Panc1 (cell line): ENCODE data around the gene EDDM3A. TPM values are rescaled to one million over a fixed set of nuclear protein-coding genes. Genes with fewer than 3 reads are reported as not detected.
"Not testable (repeated sequence)": the region's sequence is repeated elsewhere in the genome, so short reads cannot be mapped to it uniquely, and the experiment has no call there.

Experiments used
- ATAC-seq: fragments of 200-7000 bp; cut with Tn5 transposase; 2 replicates; pipeline ENCODE4 v1.9.1; 2020; ENCODE audit warnings: mild to moderate bottlenecking, moderate library complexity
- BruUV-seq: library from RNA; stranded (reverse); fragments of 400-500 nt; replicated peaks from 2 replicates; lab custom pipeline; 2021; lab: Mats Ljungman, UMichigan
- CTCF ChIA-PET: fragments of 300-600 bp; sonication (Branson Sonifier 250); formaldehyde crosslinking; loops from one replicate; lab custom pipeline; 2022; ENCODE audit warnings: antibody characterized with exemption; lab: Charles Lee
- POLR2A ChIA-PET: fragments of 300-600 bp; sonication (Branson Sonifier 250); formaldehyde crosslinking; loops from one replicate; lab custom pipeline; 2022; ENCODE audit warnings: antibody characterized with exemption; lab: Charles Lee
- DNase-seq: peaks from one replicate; pipeline ENCODE4 v3.0.0-alpha.2; 2010; ENCODE audit warnings: low read depth, low spot score
- H3K27ac ChIP-seq: 2 replicates; pipeline ENCODE4 v1.5.1; 2011; ENCODE audit warnings: mild to moderate bottlenecking, low read length, inconsistent platforms
- H3K27me3 ChIP-seq: fragments of 200-500 bp; sonication (Bioruptor generic); 2 replicates; pipeline ENCODE4 v1.6.0; 2014; ENCODE audit warnings: low read length, inconsistent platforms; ENCODE audit not compliant: control insufficient read depth, insufficient read depth
- H3K36me3 ChIP-seq: fragments of 200-500 bp; sonication (Bioruptor generic); 2 replicates; pipeline ENCODE4 v1.5.1; 2014; ENCODE audit warnings: inconsistent platforms, mild to moderate bottlenecking, low read length, moderate library complexity; ENCODE audit not compliant: control insufficient read depth, insufficient read depth
- H3K4me1 ChIP-seq: 2 replicates; pipeline ENCODE4 v1.5.1; 2011; ENCODE audit warnings: inconsistent platforms, mild to moderate bottlenecking, low read length, moderate library complexity; ENCODE audit not compliant: control insufficient read depth, insufficient read depth
- H3K4me3 ChIP-seq, 2 experiments: 2 replicates each; pipeline ENCODE4 v1.5.1; 2011 to 2012; ENCODE audit warnings: low read depth in 2 of 2, low read length in 2 of 2, mild to moderate bottlenecking in 2 of 2, inconsistent platforms in 1 of 2, moderate library complexity in 1 of 2
- H3K9me3 ChIP-seq: fragments of 200-500 bp; sonication (Bioruptor generic); 2 replicates; pipeline ENCODE4 v1.5.1; 2014; ENCODE audit warnings: low read depth, mild to moderate bottlenecking, inconsistent platforms, low read length, moderate library complexity; ENCODE audit not compliant: control insufficient read depth, insufficient read depth
- POLR2AphosphoS5 ChIP-seq: IDR thresholded peaks from 2 replicates; pipeline ENCODE4 v1.6.1; 2012; ENCODE audit warnings: mild to moderate bottlenecking, low read depth, low read length, moderate library complexity
- SIN3A ChIP-seq: IDR thresholded peaks from 2 replicates; pipeline ENCODE4 v1.6.1; 2012; ENCODE audit warnings: low read depth, mild to moderate bottlenecking, low read length, moderate library complexity, borderline replicate concordance; ENCODE audit not compliant: insufficient read depth
- TCF7L2 ChIP-seq: IDR thresholded peaks from 2 replicates; pipeline ENCODE4 v1.6.1; 2011; ENCODE audit warnings: mild to moderate bottlenecking, low read depth, low read length, inconsistent platforms
- in situ Hi-C: cut with HindIII; loops from 2 replicates; pipeline ENCODE4 v1.10.0; 2016; ENCODE audit warnings: low sequenced_read_pairs, low pct_unique_long_range_greater_than_20kb
- intact Hi-C: fragments of 100-400 bp; cut with micrococcal nuclease; formaldehyde crosslinking; loops from one replicate; pipeline ENCODE4 v1.10.0; 2022; ENCODE audit not compliant: unreplicated experiment
- total RNA-seq: library from RNA; stranded (reverse); gene quantifications from one replicate; pipeline ENCODE4 v1.2.1, GENCODE V29; 2021; ENCODE audit not compliant: unreplicated experiment
- TF ChIP-seq, protein P1 (sequence below), 2 experiments: IDR thresholded peaks; 2 replicates each; pipeline ENCODE4 v1.6.1; 2011 to 2012; ENCODE audit warnings: low read depth in 2 of 2, control low read depth in 1 of 2, low read length in 1 of 2, mild to moderate bottlenecking in 1 of 2, moderate library complexity in 1 of 2; ENCODE audit not compliant: insufficient read depth in 1 of 2
- TF ChIP-seq, protein P2 (sequence below): fragments of 450-650 bp; IDR thresholded peaks from 2 replicates; pipeline ENCODE4 v1.5.1; 2017; ENCODE audit warnings: mild to moderate bottlenecking

The EDDM3A gene
- total RNA-seq, 1 experiment from 2014 or later = not detected

DNA sequence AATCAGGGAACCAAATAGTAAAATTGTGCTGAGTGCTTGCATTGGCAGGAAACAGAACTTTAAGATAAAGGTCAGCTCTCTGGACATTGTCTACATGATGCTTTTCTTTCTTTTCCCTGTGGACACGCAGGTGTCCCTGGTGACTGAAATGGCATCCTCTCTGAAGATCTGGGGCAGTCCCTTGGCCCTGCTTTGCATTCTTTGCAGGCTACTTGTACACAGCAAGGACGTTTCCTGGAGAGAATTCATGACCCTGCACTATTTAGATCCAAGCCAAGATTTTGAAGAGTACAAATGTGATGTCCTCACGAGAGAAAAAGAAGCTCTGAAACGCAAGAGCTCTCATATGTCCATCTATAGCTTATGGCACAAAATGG lies 11.3 kb upstream of the EDDM3A start:
- DNase-seq (no peak), ATAC-seq (no peak)
- POLR2A ChIA-PET = no interaction called here
- no TSS peak for BruUV-seq
- Histone ChIP-seq H3K36me3 (no peaks in the 10 kb centered on the region), H3K4me3 (no peak overlapping the region), H3K4me1 (no peaks in the 10 kb centered on the region), H3K9me3 (no peaks in the 10 kb centered on the region), H3K27ac (no peak overlapping the region), H3K27me3 (no peaks in the 10 kb centered on the region; the same call in 1 of the 2 replicates)
- in situ Hi-C loops (no loop called here), intact Hi-C loops (no loop called here)
- CTCF ChIA-PET = no interaction called here
- no peak for TF ChIP-seq POLR2AphosphoS5
- TF ChIP-seq, protein P1, sequence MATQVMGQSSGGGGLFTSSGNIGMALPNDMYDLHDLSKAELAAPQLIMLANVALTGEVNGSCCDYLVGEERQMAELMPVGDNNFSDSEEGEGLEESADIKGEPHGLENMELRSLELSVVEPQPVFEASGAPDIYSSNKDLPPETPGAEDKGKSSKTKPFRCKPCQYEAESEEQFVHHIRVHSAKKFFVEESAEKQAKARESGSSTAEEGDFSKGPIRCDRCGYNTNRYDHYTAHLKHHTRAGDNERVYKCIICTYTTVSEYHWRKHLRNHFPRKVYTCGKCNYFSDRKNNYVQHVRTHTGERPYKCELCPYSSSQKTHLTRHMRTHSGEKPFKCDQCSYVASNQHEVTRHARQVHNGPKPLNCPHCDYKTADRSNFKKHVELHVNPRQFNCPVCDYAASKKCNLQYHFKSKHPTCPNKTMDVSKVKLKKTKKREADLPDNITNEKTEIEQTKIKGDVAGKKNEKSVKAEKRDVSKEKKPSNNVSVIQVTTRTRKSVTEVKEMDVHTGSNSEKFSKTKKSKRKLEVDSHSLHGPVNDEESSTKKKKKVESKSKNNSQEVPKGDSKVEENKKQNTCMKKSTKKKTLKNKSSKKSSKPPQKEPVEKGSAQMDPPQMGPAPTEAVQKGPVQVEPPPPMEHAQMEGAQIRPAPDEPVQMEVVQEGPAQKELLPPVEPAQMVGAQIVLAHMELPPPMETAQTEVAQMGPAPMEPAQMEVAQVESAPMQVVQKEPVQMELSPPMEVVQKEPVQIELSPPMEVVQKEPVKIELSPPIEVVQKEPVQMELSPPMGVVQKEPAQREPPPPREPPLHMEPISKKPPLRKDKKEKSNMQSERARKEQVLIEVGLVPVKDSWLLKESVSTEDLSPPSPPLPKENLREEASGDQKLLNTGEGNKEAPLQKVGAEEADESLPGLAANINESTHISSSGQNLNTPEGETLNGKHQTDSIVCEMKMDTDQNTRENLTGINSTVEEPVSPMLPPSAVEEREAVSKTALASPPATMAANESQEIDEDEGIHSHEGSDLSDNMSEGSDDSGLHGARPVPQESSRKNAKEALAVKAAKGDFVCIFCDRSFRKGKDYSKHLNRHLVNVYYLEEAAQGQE (IDR thresholded peaks at IDR 0.05; ENCODE audit: insufficient read depth in 1 of 2, low read depth in 2 of 2, low read length in 1 of 2) = no peak
- TF ChIP-seq SIN3A = no peak
- no peak for TF ChIP-seq TCF7L2
- TF ChIP-seq, protein P2, sequence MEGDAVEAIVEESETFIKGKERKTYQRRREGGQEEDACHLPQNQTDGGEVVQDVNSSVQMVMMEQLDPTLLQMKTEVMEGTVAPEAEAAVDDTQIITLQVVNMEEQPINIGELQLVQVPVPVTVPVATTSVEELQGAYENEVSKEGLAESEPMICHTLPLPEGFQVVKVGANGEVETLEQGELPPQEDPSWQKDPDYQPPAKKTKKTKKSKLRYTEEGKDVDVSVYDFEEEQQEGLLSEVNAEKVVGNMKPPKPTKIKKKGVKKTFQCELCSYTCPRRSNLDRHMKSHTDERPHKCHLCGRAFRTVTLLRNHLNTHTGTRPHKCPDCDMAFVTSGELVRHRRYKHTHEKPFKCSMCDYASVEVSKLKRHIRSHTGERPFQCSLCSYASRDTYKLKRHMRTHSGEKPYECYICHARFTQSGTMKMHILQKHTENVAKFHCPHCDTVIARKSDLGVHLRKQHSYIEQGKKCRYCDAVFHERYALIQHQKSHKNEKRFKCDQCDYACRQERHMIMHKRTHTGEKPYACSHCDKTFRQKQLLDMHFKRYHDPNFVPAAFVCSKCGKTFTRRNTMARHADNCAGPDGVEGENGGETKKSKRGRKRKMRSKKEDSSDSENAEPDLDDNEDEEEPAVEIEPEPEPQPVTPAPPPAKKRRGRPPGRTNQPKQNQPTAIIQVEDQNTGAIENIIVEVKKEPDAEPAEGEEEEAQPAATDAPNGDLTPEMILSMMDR = no peak

DNA sequence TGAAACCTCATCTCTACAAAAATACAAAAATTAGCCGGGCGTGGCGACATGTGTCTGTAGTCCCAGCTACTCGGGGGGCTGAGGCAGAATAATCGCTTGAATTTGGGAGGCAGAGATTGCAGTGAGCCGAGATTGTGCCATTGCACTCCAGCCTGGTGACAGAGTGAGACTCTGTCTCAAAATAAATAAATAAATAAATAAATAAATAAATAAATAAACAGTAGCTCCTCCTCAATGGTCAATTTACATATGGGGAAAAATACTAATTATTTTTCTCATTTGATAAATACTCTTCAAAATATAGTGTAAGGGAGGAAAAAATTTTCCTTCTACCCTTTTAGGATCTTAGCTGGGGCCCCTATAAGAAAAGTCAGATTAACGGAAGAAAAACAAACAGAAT lies 7.4 kb upstream of the EDDM3A start:
- intact Hi-C loops, DNase-seq, H3K4me3 ChIP-seq, H3K27me3 ChIP-seq, H3K27ac ChIP-seq, ATAC-seq, H3K36me3 ChIP-seq, H3K4me1 ChIP-seq, in situ Hi-C loops, CTCF ChIA-PET, BruUV-seq, H3K9me3 ChIP-seq: not testable (repeated sequence)
- POLR2A ChIA-PET = interaction anchor here (0.6 kb wide), 1 partner anchor 8 kb away, joined by 6 read pairs; no protein-coding TSS in a partner anchor

DNA sequence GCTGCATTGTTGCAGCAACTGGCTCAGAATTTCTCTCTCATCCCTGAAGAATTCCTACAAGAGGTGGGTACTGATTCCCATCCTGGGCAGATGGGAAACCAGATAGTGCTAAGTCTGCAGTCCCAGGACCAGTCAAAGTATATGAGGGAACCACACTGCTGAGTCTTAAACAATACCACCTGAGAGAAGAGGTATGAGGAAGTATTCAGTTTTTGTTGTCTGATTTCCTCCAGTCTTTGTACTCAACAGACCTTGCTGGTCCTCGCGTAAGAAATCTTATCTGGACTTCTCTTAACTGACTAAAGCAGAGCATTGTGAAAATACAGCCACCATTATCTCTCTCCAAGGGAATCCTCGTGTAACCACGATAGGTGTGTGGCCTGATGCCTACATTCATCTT lies 3.6 kb upstream of the EDDM3A start:
- ATAC-seq (no peak), DNase-seq (no peak)
- POLR2A ChIA-PET = no interaction called here
- no peaks in the 10 kb centered on the region for H3K4me1 ChIP-seq
- H3K36me3 ChIP-seq = no peaks in the 10 kb centered on the region
- CTCF ChIA-PET = no interaction called here
- no peak overlapping the region for H3K27ac ChIP-seq
- H3K27me3 ChIP-seq = no peaks in the 10 kb centered on the region; the same call in 1 of the 2 replicates
- no peak overlapping the region for H3K4me3 ChIP-seq
- intact Hi-C loops = no loop called here
- TF ChIP-seq, protein P2 = no peak
- TF ChIP-seq, protein P1 (IDR thresholded peaks at IDR 0.05; ENCODE audit: insufficient read depth in 1 of 2, low read depth in 2 of 2, low read length in 1 of 2) = no peak
- TF ChIP-seq SIN3A (no peak), TCF7L2 (no peak), POLR2AphosphoS5 (no peak)
- in situ Hi-C loops = no loop called here
- H3K9me3 ChIP-seq = no peaks in the 10 kb centered on the region
- BruUV-seq = no TSS peak
